HEK293 (cell line): ENCODE measurements around the gene CCDC186.
A peak's percentile ranks its signal among the peaks of the same experiment; 100 is the strongest.

ENCODE experiments used
- CTCF ChIA-PET: fragments of 350-600 bp; formaldehyde crosslinking; extraction: SDS; loops from one replicate; lab custom pipeline; 2021; ENCODE audit warnings: antibody characterized with exemption; lab: Yijun Ruan, JAX
- POLR2A ChIA-PET: fragments of 300-600 bp; formaldehyde crosslinking; extraction: SDS; loops from one replicate; lab custom pipeline; 2020; ENCODE audit warnings: antibody characterized with exemption, inconsistent platforms; lab: Yijun Ruan, JAX
- H3K27ac ChIP-seq: fragments of 200-500 bp; sonication (Bioruptor generic); 2 replicates; pipeline ENCODE4 v1.5.1; 2014; ENCODE audit warnings: low read depth, low read length, control low read depth, inconsistent platforms; ENCODE audit errors: extremely low read depth
- H3K36me3 ChIP-seq, 2 experiments: fragments of 200-500 bp in 1 of 2; sonication (Bioruptor generic) in 1 of 2; 1 replicate in 1 of 2; 2 replicates in 1 of 2; pipeline ENCODE4 v1.5.1; 2014 to 2017; ENCODE audit warnings: inconsistent platforms in 2 of 2, low read length in 2 of 2; ENCODE audit not compliant: control insufficient read depth in 2 of 2, insufficient read depth in 1 of 2
- H3K4me1 ChIP-seq: fragments of 200-500 bp; sonication (Bioruptor generic); 2 replicates; pipeline ENCODE4 v1.5.1; 2014; ENCODE audit warnings: mild to moderate bottlenecking, low read length, inconsistent platforms; ENCODE audit not compliant: control insufficient read depth, insufficient read depth
- H3K4me3 ChIP-seq: 2 replicates; pipeline ENCODE4 v1.5.1; 2011; ENCODE audit warnings: low read depth, mild to moderate bottlenecking, control low read depth, low read length, moderate library complexity
- H3K9me3 ChIP-seq: fragments of 200-500 bp; sonication (Bioruptor generic); 2 replicates; pipeline ENCODE4 v1.5.1; 2014; ENCODE audit warnings: low read depth, low read length, inconsistent platforms; ENCODE audit not compliant: control insufficient read depth, insufficient read depth
- AEBP2 ChIP-seq: fragments of 450-650 bp; formaldehyde crosslinking; IDR thresholded peaks from 2 replicates; pipeline ENCODE4 v1.5.1; 2016; ENCODE audit warnings: missing biosample characterization, missing genetic modification characterization, borderline replicate concordance
- ATF2 ChIP-seq: fragments of 450-650 bp; formaldehyde crosslinking; IDR thresholded peaks from 2 replicates; pipeline ENCODE4 v1.5.1; 2016; ENCODE audit warnings: missing biosample characterization, missing genetic modification characterization, low read depth
- BCL11B ChIP-seq: fragments of 450-650 bp; formaldehyde crosslinking; IDR thresholded peaks from 2 replicates; pipeline ENCODE4 v1.5.1; 2016; ENCODE audit warnings: low read depth, missing biosample characterization, missing genetic modification characterization
- GLIS2 ChIP-seq: fragments of 450-650 bp; formaldehyde crosslinking; IDR thresholded peaks from 2 replicates; pipeline ENCODE4 v1.5.1; 2016; ENCODE audit warnings: missing biosample characterization, missing genetic modification characterization
- KLF17 ChIP-seq: fragments of 450-650 bp; formaldehyde crosslinking; IDR thresholded peaks from 2 replicates; pipeline ENCODE4 v1.5.1; 2016; ENCODE audit warnings: missing biosample characterization, missing genetic modification characterization
- KLF7 ChIP-seq: fragments of 450-650 bp; formaldehyde crosslinking; IDR thresholded peaks from 2 replicates; pipeline ENCODE4 v1.5.1; 2016; ENCODE audit warnings: missing biosample characterization, missing genetic modification characterization, borderline replicate concordance
- MEIS1 ChIP-seq: sonication (generic); formaldehyde crosslinking; IDR thresholded peaks from 2 replicates; pipeline ENCODE4 v1.8.1; 2022; ENCODE audit warnings: missing genetic modification reagents, mild to moderate bottlenecking, borderline replicate concordance
- MYNN ChIP-seq: fragments of 450-650 bp; formaldehyde crosslinking; IDR thresholded peaks from 2 replicates; pipeline ENCODE4 v1.5.1; 2016; ENCODE audit warnings: missing biosample characterization, missing genetic modification characterization, borderline replicate concordance
- SCRT2 ChIP-seq: fragments of 450-650 bp; formaldehyde crosslinking; IDR thresholded peaks from 2 replicates; pipeline ENCODE4 v1.5.1; 2016; ENCODE audit warnings: missing biosample characterization, missing genetic modification characterization
- TCF7L2 ChIP-seq: IDR thresholded peaks from 2 replicates; pipeline ENCODE4 v1.6.1; 2011; ENCODE audit warnings: low read depth, mild to moderate bottlenecking, inconsistent platforms, low read length, moderate library complexity, borderline replicate concordance
- ZBTB48 ChIP-seq: fragments of 450-650 bp; formaldehyde crosslinking; IDR thresholded peaks from 2 replicates; pipeline ENCODE4 v1.5.1; 2016; ENCODE audit warnings: missing biosample characterization, missing genetic modification characterization
- ZFP37 ChIP-seq: fragments of 450-650 bp; formaldehyde crosslinking; IDR thresholded peaks from 2 replicates; pipeline ENCODE4 v1.5.1; 2016; ENCODE audit warnings: missing biosample characterization, missing genetic modification characterization
- ZNF148 ChIP-seq: fragments of 450-650 bp; formaldehyde crosslinking; IDR thresholded peaks from 2 replicates; pipeline ENCODE4 v1.5.0; 2017; ENCODE audit warnings: missing biosample characterization, missing genetic modification characterization, borderline replicate concordance
- ZNF211 ChIP-seq: fragments of 450-650 bp; formaldehyde crosslinking; IDR thresholded peaks from 2 replicates; pipeline ENCODE4 v1.5.1; 2016; ENCODE audit warnings: low read depth, missing biosample characterization, missing genetic modification characterization
- ZNF26 ChIP-seq: fragments of 450-650 bp; formaldehyde crosslinking; IDR thresholded peaks from 2 replicates; pipeline ENCODE4 v1.5.1; 2016; ENCODE audit warnings: missing biosample characterization, missing genetic modification characterization
- ZNF350 ChIP-seq: fragments of 450-650 bp; formaldehyde crosslinking; IDR thresholded peaks from 2 replicates; pipeline ENCODE4 v1.5.0; 2017; ENCODE audit warnings: missing biosample characterization, mild to moderate bottlenecking, missing genetic modification characterization
- ZNF391 ChIP-seq: fragments of 450-650 bp; formaldehyde crosslinking; IDR thresholded peaks from 2 replicates; pipeline ENCODE4 v1.5.1; 2016; ENCODE audit warnings: low read depth, missing biosample characterization, missing genetic modification characterization, borderline replicate concordance
- ZNF621 ChIP-seq: fragments of 450-650 bp; formaldehyde crosslinking; IDR thresholded peaks from 2 replicates; pipeline ENCODE4 v1.5.1; 2017; ENCODE audit warnings: missing biosample characterization, missing genetic modification characterization
- ZNF624 ChIP-seq: fragments of 450-650 bp; formaldehyde crosslinking; IDR thresholded peaks from 2 replicates; pipeline ENCODE4 v1.5.1; 2017; ENCODE audit warnings: missing biosample characterization, missing genetic modification characterization
- ZSCAN16 ChIP-seq: fragments of 450-650 bp; formaldehyde crosslinking; IDR thresholded peaks from 2 replicates; pipeline ENCODE4 v1.5.1; 2016; ENCODE audit warnings: missing biosample characterization, missing genetic modification characterization

Gene CCDC186

GRCh38 chr10:114181971-114182370 is 8.0 kb upstream of the CCDC186 start:
- CTCF ChIA-PET = no interaction called here
- Histone ChIP-seq H3K9me3 (no peaks in the 10 kb centered on the region), H3K36me3 (no peaks in the 10 kb centered on the region), H3K4me3 (no peak overlapping the region), H3K4me1 (no peaks in the 10 kb centered on the region), H3K27ac (no peak overlapping the region)
- 0 out of 2 replicates have a peak, but pooled peaks have one; percentile 63 for TF ChIP-seq MYNN (tag by site-specific recombination)
- no peak for TF ChIP-seq ZNF624 (tag by site-specific recombination)
- POLR2A ChIA-PET = no interaction called here

GRCh38 chr10:114180937-114181336 is 6.9 kb upstream of the CCDC186 start:
- H3K4me3 ChIP-seq = no peak overlapping the region
- H3K9me3 ChIP-seq = no peaks in the 10 kb centered on the region
- H3K36me3 ChIP-seq = no peaks in the 10 kb centered on the region
- H3K27ac ChIP-seq = no peak overlapping the region
- CTCF ChIA-PET = interaction anchor here (0.7 kb wide), 1 partner anchor 38 kb away, joined by 3 read pairs; no protein-coding TSS in a partner anchor
- POLR2A ChIA-PET = no interaction called here
- TF ChIP-seq TCF7L2 (no peak), ZNF148 (no peak), BCL11B (tag by site-specific recombination) (no peak), GLIS2 (tag by site-specific recombination) (no peak), AEBP2 (tag by site-specific recombination) (no peak)
- no peaks in the 10 kb centered on the region for H3K4me1 ChIP-seq

- ChIA-PET CTCF (interaction anchor here (0.6 kb wide), 1 partner anchor 124 kb away, joined by 3 read pairs; no protein-coding TSS in a partner anchor), POLR2A (no interaction called here)
- Histone ChIP-seq H3K4me3 (no peak overlapping the region), H3K4me1 (no peaks in the 10 kb centered on the region), H3K9me3 (no peaks in the 10 kb centered on the region), H3K27ac (no peak overlapping the region), H3K36me3 (no peaks in the 10 kb centered on the region)
- TF ChIP-seq SCRT2 = no peak
- no peak for TF ChIP-seq ZNF621 (tag by site-specific recombination)
- no peak for TF ChIP-seq ZFP37 (tag by site-specific recombination)
- no peak for TF ChIP-seq MEIS1 (CRISPR knock-in tag)
- TF ChIP-seq ZNF350 (tag by site-specific recombination) = no peak
Measured at GRCh38 chr10:114179747-114180146, 5.7 kb upstream of the CCDC186 start.

GRCh38 chr10:114179148-114179547 is 5.1 kb upstream of the CCDC186 start, which contains the start of gene TDRD1:
Gene TDRD1 (plus strand): TSS chr10:114179353. CDS start chr10:114187832, 8,479 bp downstream.
- H3K4me3 ChIP-seq = no peak within 1 kb of the TSS
- POLR2A ChIA-PET = no interaction called here
- H3K36me3 ChIP-seq = no peaks in the 10 kb centered on the region
- no peak within 1 kb of the TSS for H3K27ac ChIP-seq
- CTCF ChIA-PET = no interaction called here
- H3K4me1 ChIP-seq = no peaks in the 10 kb centered on the region
- H3K9me3 ChIP-seq = no peaks in the 10 kb centered on the region
- TF ChIP-seq ZSCAN16 (tag by site-specific recombination) (no peak), KLF17 (tag by site-specific recombination) (no peak), ZNF26 (tag by site-specific recombination) (no peak), ZBTB48 (tag by site-specific recombination) (no peak), ZNF211 (no peak), ATF2 (tag by site-specific recombination) (no peak), KLF7 (tag by site-specific recombination) (no peak), MYNN (tag by site-specific recombination) (no peak), ZNF391 (tag by site-specific recombination) (no peak)
